Liver (tissue), 9 donors: Measurements from ENCODE around the gene SLC44A2. TPM values are rescaled to one million over a fixed set of nuclear protein-coding genes. Genes with fewer than 3 reads are reported as not detected.

Source experiments
- DNase-seq: peaks from one replicate; pipeline ENCODE4 v3.0.0-alpha.2; 2017; ENCODE audit warnings: low spot score
- H3K27ac ChIP-seq, 2 donors: one replicate each; pipeline ENCODE4 v1.7.0; 2013; ENCODE audit warnings: inconsistent platforms in 2 of 2, low read length in 2 of 2, control low read depth in 1 of 2, low read depth in 1 of 2, mild to moderate bottlenecking in 1 of 2
- H3K27me3 ChIP-seq, 4 donors: one replicate each; pipeline versions ENCODE4 v1.6.1 to v1.7.0; 2013; ENCODE audit warnings: low read length in 3 of 4, inconsistent platforms in 1 of 4, mild to moderate bottlenecking in 1 of 4, moderate library complexity in 1 of 4; ENCODE audit not compliant: control insufficient read depth in 4 of 4, insufficient read depth in 4 of 4
- H3K36me3 ChIP-seq, 4 donors: one replicate each; pipeline versions ENCODE4 v1.6.1 to v1.7.0; 2013; ENCODE audit warnings: low read length in 3 of 4, mild to moderate bottlenecking in 3 of 4, low read depth in 1 of 4, moderate library complexity in 1 of 4; ENCODE audit not compliant: control insufficient read depth in 4 of 4, insufficient read depth in 3 of 4
- H3K4me1 ChIP-seq, 4 donors: one replicate each; pipeline versions ENCODE4 v1.6.1 to v1.7.0; 2013; ENCODE audit warnings: low read length in 3 of 4, mild to moderate bottlenecking in 3 of 4, moderate library complexity in 1 of 4; ENCODE audit not compliant: control insufficient read depth in 4 of 4, insufficient read depth in 4 of 4
- H3K4me3 ChIP-seq, 3 donors: one replicate each; pipeline versions ENCODE4 v1.6.1 to v1.7.0; 2013; ENCODE audit warnings: low read length in 3 of 3, control low read depth in 1 of 3, low read depth in 1 of 3, mild to moderate bottlenecking in 1 of 3
- H3K9ac ChIP-seq, 2 donors: one replicate each; pipeline ENCODE4 v1.7.0; 2013; ENCODE audit warnings: low read length in 2 of 2, mild to moderate bottlenecking in 2 of 2, moderate library complexity in 2 of 2, control low read depth in 1 of 2, low read depth in 1 of 2
- H3K9me3 ChIP-seq, 4 donors: one replicate each; pipeline versions ENCODE4 v1.6.1 to v1.7.0; 2013; ENCODE audit warnings: low read length in 3 of 4; ENCODE audit not compliant: control insufficient read depth in 4 of 4
- FOXA2 ChIP-seq: IDR thresholded peaks from 2 replicates; pipeline ENCODE4 v1.6.1; 2016; ENCODE audit warnings: antibody characterized with exemption
- JUND ChIP-seq, 2 donors: IDR thresholded peaks; 2 replicates each; pipeline ENCODE4 v1.6.1; 2016; ENCODE audit warnings: antibody characterized with exemption in 2 of 2
- whole genome bisulfite sequencing: extraction: QIAGEN DNeasy Blood & Tissue Kit; methylation state at CpG from one replicate; pipeline ENCODE4 v1.1.7; 2013; 5-methylcytosine and 5-hydroxymethylcytosine counted together
- polyA plus RNA-seq, 2 donors: library from polyadenylated mRNA; stranded (reverse) in 1 of 2; unstranded in 1 of 2; fragments of 200-250 nt in 1 of 2; fragments of >200 nt in 1 of 2; fragmentation: Nextera tagmentation in 1 of 2; extraction: Ambion mirVana in 1 of 2; gene quantifications; one replicate each; pipeline versions ENCODE4 v1.2.1 to v1.2.3, GENCODE V29; 2013 to 2015
- total RNA-seq, 2 donors: library from RNA; depleted of rRNA; stranded (reverse); fragments of >200 nt; gene quantifications; one replicate each; pipeline ENCODE4 v1.2.3, GENCODE V29; 2014
- TF ChIP-seq, protein P1 (sequence below): IDR thresholded peaks from 2 replicates; pipeline ENCODE4 v1.6.1; 2016; ENCODE audit warnings: antibody characterized with exemption
- TF ChIP-seq, protein P2 (sequence below): fragments of 150-350 bp; IDR thresholded peaks from 2 replicates; pipeline ENCODE4 v1.5.1; 2017; ENCODE audit warnings: improper control_type of control experiment, low read depth, low read length; ENCODE audit not compliant: missing input control
- TF ChIP-seq, protein P3 (sequence below): IDR thresholded peaks from 2 replicates; pipeline ENCODE4 v1.6.1; 2016; ENCODE audit warnings: antibody characterized with exemption
- TF ChIP-seq, protein P4 (sequence below): IDR thresholded peaks from 2 replicates; pipeline ENCODE4 v1.6.1; 2016; ENCODE audit warnings: antibody characterized with exemption, mild to moderate bottlenecking
- donor health status: healthy.
- donor health status: healthy.
- donor health status: healthy.
- donor health status: healthy.
- donor health status: healthy.

Gene SLC44A2
- total and polyA plus RNA-seq, 4 donors, result 12.0 to 21.6 (median 13.4) TPM

DNA sequence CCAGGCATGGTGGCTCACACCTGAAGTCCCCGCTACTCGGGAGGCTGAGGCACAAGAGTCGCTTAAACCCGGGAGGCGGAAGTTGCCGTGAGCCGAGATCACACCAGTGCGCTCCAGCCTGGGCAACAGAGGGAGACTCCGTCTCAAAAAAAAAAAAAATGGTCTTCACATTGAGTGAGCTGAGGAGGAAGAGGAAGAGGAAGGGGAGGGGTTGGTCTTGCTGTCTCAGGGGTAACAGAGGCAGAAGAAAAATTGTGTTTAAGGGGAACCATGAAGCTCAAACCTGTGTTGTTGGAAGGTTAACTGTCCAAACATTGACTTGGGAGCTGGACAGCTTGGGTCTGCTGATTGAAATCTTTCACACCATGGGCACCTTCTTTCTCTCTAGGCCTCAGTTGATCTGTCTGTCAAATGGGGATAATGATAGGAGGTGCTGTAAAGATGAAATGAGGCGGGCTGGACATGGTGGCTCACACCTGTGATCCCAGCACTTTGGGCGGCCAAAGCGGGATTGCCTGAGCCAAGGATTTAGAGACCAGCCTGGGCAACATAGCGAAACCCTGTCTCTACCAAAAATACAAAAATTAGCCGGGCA, 9.8 kb upstream of the SLC44A2 start:
- Histone ChIP-seq H3K4me1 (peaks cover 0 to 2% (median under 1%) of the 10 kb centered on the region in 4 donors), H3K9me3 (no peaks in the 10 kb centered on the region), H3K27me3 (no peaks in the 10 kb centered on the region), H3K9ac (no peak overlapping the region), H3K27ac (no peak overlapping the region), H3K36me3 (no peaks in the 10 kb centered on the region), H3K4me3 (no peak overlapping the region)
- TF ChIP-seq, protein P1, sequence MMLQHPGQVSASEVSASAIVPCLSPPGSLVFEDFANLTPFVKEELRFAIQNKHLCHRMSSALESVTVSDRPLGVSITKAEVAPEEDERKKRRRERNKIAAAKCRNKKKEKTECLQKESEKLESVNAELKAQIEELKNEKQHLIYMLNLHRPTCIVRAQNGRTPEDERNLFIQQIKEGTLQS, result no peak
- TF ChIP-seq, protein P2, sequence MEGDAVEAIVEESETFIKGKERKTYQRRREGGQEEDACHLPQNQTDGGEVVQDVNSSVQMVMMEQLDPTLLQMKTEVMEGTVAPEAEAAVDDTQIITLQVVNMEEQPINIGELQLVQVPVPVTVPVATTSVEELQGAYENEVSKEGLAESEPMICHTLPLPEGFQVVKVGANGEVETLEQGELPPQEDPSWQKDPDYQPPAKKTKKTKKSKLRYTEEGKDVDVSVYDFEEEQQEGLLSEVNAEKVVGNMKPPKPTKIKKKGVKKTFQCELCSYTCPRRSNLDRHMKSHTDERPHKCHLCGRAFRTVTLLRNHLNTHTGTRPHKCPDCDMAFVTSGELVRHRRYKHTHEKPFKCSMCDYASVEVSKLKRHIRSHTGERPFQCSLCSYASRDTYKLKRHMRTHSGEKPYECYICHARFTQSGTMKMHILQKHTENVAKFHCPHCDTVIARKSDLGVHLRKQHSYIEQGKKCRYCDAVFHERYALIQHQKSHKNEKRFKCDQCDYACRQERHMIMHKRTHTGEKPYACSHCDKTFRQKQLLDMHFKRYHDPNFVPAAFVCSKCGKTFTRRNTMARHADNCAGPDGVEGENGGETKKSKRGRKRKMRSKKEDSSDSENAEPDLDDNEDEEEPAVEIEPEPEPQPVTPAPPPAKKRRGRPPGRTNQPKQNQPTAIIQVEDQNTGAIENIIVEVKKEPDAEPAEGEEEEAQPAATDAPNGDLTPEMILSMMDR, result no peak
- TF ChIP-seq, protein P3, sequence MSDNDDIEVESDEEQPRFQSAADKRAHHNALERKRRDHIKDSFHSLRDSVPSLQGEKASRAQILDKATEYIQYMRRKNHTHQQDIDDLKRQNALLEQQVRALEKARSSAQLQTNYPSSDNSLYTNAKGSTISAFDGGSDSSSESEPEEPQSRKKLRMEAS, result no peak
- no peak for TF ChIP-seq JUND (IDR thresholded peaks at IDR 0.05)
- TF ChIP-seq FOXA2, result no peak
- TF ChIP-seq, protein P4, sequence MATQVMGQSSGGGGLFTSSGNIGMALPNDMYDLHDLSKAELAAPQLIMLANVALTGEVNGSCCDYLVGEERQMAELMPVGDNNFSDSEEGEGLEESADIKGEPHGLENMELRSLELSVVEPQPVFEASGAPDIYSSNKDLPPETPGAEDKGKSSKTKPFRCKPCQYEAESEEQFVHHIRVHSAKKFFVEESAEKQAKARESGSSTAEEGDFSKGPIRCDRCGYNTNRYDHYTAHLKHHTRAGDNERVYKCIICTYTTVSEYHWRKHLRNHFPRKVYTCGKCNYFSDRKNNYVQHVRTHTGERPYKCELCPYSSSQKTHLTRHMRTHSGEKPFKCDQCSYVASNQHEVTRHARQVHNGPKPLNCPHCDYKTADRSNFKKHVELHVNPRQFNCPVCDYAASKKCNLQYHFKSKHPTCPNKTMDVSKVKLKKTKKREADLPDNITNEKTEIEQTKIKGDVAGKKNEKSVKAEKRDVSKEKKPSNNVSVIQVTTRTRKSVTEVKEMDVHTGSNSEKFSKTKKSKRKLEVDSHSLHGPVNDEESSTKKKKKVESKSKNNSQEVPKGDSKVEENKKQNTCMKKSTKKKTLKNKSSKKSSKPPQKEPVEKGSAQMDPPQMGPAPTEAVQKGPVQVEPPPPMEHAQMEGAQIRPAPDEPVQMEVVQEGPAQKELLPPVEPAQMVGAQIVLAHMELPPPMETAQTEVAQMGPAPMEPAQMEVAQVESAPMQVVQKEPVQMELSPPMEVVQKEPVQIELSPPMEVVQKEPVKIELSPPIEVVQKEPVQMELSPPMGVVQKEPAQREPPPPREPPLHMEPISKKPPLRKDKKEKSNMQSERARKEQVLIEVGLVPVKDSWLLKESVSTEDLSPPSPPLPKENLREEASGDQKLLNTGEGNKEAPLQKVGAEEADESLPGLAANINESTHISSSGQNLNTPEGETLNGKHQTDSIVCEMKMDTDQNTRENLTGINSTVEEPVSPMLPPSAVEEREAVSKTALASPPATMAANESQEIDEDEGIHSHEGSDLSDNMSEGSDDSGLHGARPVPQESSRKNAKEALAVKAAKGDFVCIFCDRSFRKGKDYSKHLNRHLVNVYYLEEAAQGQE, result no peak
- DNase-seq, result no peak
- 86% methylated on average over 14 of the region's 14 CpGs for WGBS

DNA sequence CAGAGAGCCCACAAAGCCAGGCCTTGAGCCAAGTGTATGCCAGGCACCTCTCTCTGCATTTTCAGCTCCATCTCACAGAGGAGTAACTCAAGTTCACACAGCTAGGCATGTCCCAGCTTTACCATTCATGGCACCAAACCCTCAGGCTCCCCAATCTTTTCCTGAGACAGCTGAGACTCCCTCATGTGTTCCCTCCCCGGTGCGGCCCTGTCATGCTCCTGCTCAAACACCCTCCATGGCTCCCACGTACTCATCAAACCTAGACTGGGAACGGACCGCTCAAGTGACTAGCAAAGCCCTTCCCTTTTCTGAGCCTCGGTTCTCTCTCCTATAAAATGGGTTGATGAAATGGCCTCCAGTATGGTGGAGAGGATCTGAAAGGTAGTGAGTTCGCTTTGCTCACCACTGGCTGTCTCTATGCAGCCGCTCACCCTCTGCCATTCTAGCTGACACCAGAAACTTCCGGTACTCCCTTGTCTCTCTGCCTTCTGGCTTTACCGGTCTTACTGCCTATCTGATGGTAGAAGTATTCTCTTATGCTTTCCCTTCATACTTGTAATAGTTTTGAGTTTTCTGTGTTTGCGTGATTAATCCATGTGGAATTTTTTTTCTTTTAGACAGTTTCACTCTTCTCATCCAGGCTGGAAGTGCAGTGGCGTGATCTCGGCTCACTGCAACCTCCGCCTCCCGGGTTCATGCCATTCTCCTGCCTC, 7.8 kb upstream of the SLC44A2 start:
- no peaks in the 10 kb centered on the region for H3K36me3 ChIP-seq

More for the DNA sequence above, 7.8 kb upstream of the SLC44A2 start:
- Histone ChIP-seq H3K27me3 (no peaks in the 10 kb centered on the region), H3K4me1 (peaks cover 0 to 2% (median under 1%) of the 10 kb centered on the region in 4 donors), H3K27ac (no peak overlapping the region), H3K9ac (no peak overlapping the region), H3K4me3 (no peak overlapping the region), H3K9me3 (no peaks in the 10 kb centered on the region)
- no peak for DNase-seq
- TF ChIP-seq, protein P4, result no peak
- WGBS, result 86% methylated on average over 15 of the region's 15 CpGs
